ENCODE measurements around the gene SYT5.
A peak's percentile ranks its signal among the peaks of the same experiment; 100 is the strongest.
"Not testable (repeated sequence)": the region's sequence is repeated elsewhere in the genome, so short reads cannot be mapped to it uniquely, and the experiment has no call there.

Gene SYT5

GRCh38 chr19:55208880-55209692 is 29.0 kb upstream of the SYT5 start, which contains the start of gene PTPRH:
Gene PTPRH (minus strand): TSS chr19:55209501. CDS start chr19:55209433, 68 bp downstream.
- no peak for DNase-seq (ENCODE audit: low read depth)

- no peak for DNase-seq (ENCODE audit: low read depth)
These were observed 26.8 kb upstream of the SYT5 start for GRCh38 chr19:55206664-55207500.

- DNase-seq (ENCODE audit: low read depth) = not testable (repeated sequence)
These were observed 22.1 kb upstream of the SYT5 start for GRCh38 chr19:55202199-55202598.

- DNase-seq (ENCODE audit: low read depth) = no peak
These were observed 19.6 kb upstream of the SYT5 start for GRCh38 chr19:55199620-55200204.

- no peak for DNase-seq (ENCODE audit: low read depth)
These were observed 18.6 kb upstream of the SYT5 start for GRCh38 chr19:55198651-55199050.

GRCh38 chr19:55197528-55197927 is 17.4 kb upstream of the SYT5 start:
- no peak for DNase-seq (ENCODE audit: low read depth)

GRCh38 chr19:55196803-55197202 is 16.7 kb upstream of the SYT5 start:
- no peak for DNase-seq (ENCODE audit: low read depth)

- no peak for DNase-seq (ENCODE audit: low read depth)
These were observed 13.4 kb upstream of the SYT5 start for GRCh38 chr19:55193481-55193880.

GRCh38 chr19:55189403-55189835 is 9.3 kb upstream of the SYT5 start:
- DNase-seq (ENCODE audit: low read depth) = no peak

- no peak for DNase-seq (ENCODE audit: low read depth)
These were observed 8.5 kb upstream of the SYT5 start for GRCh38 chr19:55188625-55189024.

GRCh38 chr19:55186080-55186479 is 6.0 kb upstream of the SYT5 start:
- no peak for DNase-seq (ENCODE audit: low read depth)

GRCh38 chr19:55181740-55182139 is 1.7 kb upstream of the SYT5 start:
- no peak for DNase-seq (ENCODE audit: low read depth)

- peak; percentile 85 for DNase-seq (ENCODE audit: low read depth)
These were observed 1.1 kb downstream of the SYT5 start for GRCh38 chr19:55178781-55179599.

GRCh38 chr19:55176076-55176475 is 4.0 kb downstream of the SYT5 start:
- no peak for DNase-seq (ENCODE audit: low read depth)

- no peak for DNase-seq (ENCODE audit: low read depth)
These were observed 4.8 kb downstream of the SYT5 start for GRCh38 chr19:55175117-55175867.

GRCh38 chr19:55174425-55175116 is 5.5 kb downstream of the SYT5 start:
- no peak for DNase-seq (ENCODE audit: low read depth)

- DNase-seq (ENCODE audit: low read depth) = no peak
These were observed 6.2 kb downstream of the SYT5 start for GRCh38 chr19:55173714-55174409.

GRCh38 chr19:55173186-55173713 is 6.8 kb downstream of the SYT5 start:
- DNase-seq (ENCODE audit: low read depth) = no peak

GRCh38 chr19:55172741-55173140 is 7.3 kb downstream of the SYT5 start:
- DNase-seq (ENCODE audit: low read depth) = no peak
